Heart left ventricle (tissue), 16 donors: ENCODE results near the gene STAU1. TPM values are rescaled to one million over a fixed set of nuclear protein-coding genes. Genes with fewer than 3 reads are reported as not detected.
A peak's percentile ranks its signal among the peaks of the same experiment; 100 is the strongest.
"Not testable (repeated sequence)": the region's sequence is repeated elsewhere in the genome, so short reads cannot be mapped to it uniquely, and the experiment has no call there.

Experiments used
- ATAC-seq, 4 donors: fragments of 200-7000 bp; cut with Tn5 transposase; one replicate each; pipeline ENCODE4 v1.9.1; 2020 to 2022; ENCODE audit warnings: moderate library complexity in 4 of 4, mild to moderate bottlenecking in 3 of 4, moderate number of reproducible peaks in 1 of 4
- DNase-seq, 5 donors: peaks; one replicate each; pipeline ENCODE4 v3.0.0-alpha.2; 2020
- H3K27ac ChIP-seq, 12 donors: fragments of 200-600 bp; sonication (generic) in 4 of 12; one replicate each; pipeline versions ENCODE4 v1.5.0 to v1.8.0; 2016 to 2022; ENCODE audit warnings: mild to moderate bottlenecking in 2 of 12
- H3K27me3 ChIP-seq, 9 donors: fragments of 200-600 bp; sonication (generic) in 2 of 9; one replicate each; pipeline versions ENCODE4 v1.5.1 to v1.8.0; 2016 to 2022; ENCODE audit warnings: mild to moderate bottlenecking in 3 of 9
- H3K36me3 ChIP-seq, 9 donors: fragments of 200-600 bp; sonication (generic) in 2 of 9; one replicate each; pipeline versions ENCODE4 v1.5.0 to v1.8.0; 2018 to 2022; ENCODE audit warnings: mild to moderate bottlenecking in 2 of 9
- H3K4me1 ChIP-seq, 12 donors: fragments of 200-600 bp; sonication (generic) in 4 of 12; one replicate each; pipeline versions ENCODE4 v1.5.0 to v1.8.0; 2016 to 2022; ENCODE audit warnings: mild to moderate bottlenecking in 3 of 12
- H3K4me3 ChIP-seq, 12 donors: fragments of 200-600 bp; sonication (generic) in 4 of 12; one replicate each; pipeline versions ENCODE4 v1.5.0 to v1.8.0; 2017 to 2022; ENCODE audit warnings: mild to moderate bottlenecking in 9 of 12, moderate library complexity in 4 of 12
- H3K9me3 ChIP-seq, 12 donors: fragments of 200-600 bp; sonication (generic) in 4 of 12; one replicate each; pipeline versions ENCODE4 v1.5.0 to v1.8.0; 2016 to 2022; ENCODE audit warnings: mild to moderate bottlenecking in 1 of 12
- CTCF ChIP-seq, 12 donors: fragments of 200-600 bp; sonication (generic) in 4 of 12; IDR thresholded peaks; one replicate each; pipeline versions ENCODE4 v1.5.0 to v1.8.0; 2018 to 2022; ENCODE audit warnings: antibody characterized with exemption in 12 of 12, mild to moderate bottlenecking in 5 of 12
- POLR2A ChIP-seq, 2 donors: fragments of 450-650 bp; IDR thresholded peaks; one replicate each; pipeline ENCODE4 v1.6.1; 2017; ENCODE audit warnings: antibody characterized with exemption in 2 of 2, mild to moderate bottlenecking in 2 of 2, moderate library complexity in 2 of 2
- WGBS, 4 donors: extraction: QIAGEN DNeasy Blood & Tissue Kit in 2 of 4; methylation state at CpG; one replicate each; pipeline versions ENCODE4 v1.1.5 to v1.1.7; 2013 to 2018; 5-methylcytosine and 5-hydroxymethylcytosine counted together
- intact Hi-C, 10 donors: fragments of 100-400 bp; cut with DNase I; formaldehyde crosslinking; loops; one replicate each; pipeline versions ENCODE4 v1.11.1 to v1.14.2; 2022
- polyA plus RNA-seq, 2 donors: library from polyadenylated mRNA; stranded (reverse); fragments of 200-250 nt; gene quantifications; one replicate each; pipeline ENCODE4 v1.2.3, GENCODE V29; 2013
- total RNA-seq, 9 donors: library from RNA; depleted of rRNA in 2 of 9; stranded (reverse); fragments of >200 nt in 2 of 9; fragmentation: NEBNext Ultra II Directional in 3 of 9; extraction: Animal tissue kit (Norgen Biotek cat#: 25700) in 3 of 9; gene quantifications; one replicate each; pipeline versions ENCODE4 v1.1.0 to v1.2.4, GENCODE V29; 2016 to 2023
- donor health status: ischemic (EF 13 %, LVEDD 7.1; RV severe dilation, severe dysfunction).
- donor health status: healthy with polysubstance abuse.
- donor health status: DM: no; HTN: yes; CAD: no.
- donor health status: DM: no; HTN: no; CAD: no.
- donor health status: ischemic (EF 25% LVEDD 6.9; RV normal size, moderate dysfunction).
- donor health status: ischemic (EF 25% LVEDD 5.7; RV mildly dilated, moderate dysfunction).
- donor health status: healthy.
- donor health status: DM: yes; HTN: yes; CAD: no.
- donor health status: ischemic (EF 35%, LVEDD 5.7; RV mildly dilated, moderate dysfunction).
- donor health status: nonischemic (EF 11% LVEDD 7.7; RV severe dilation, severe dysfunction).
- donor health status: DM: yes; HTN: yes; CAD: no.
- donor health status: PGD.
- donor health status: ischemic (EF 29% LVEDD 5.4; RV normal size, mild dysfunction).
- donor health status: nonischemic (EF 23%, LVEDD 6.1; RV moderate dilation, normal function).

Gene STAU1
- total and polyA plus RNA-seq, 11 donors: 23.2 to 95.4 (median 70.5) TPM

DNA sequence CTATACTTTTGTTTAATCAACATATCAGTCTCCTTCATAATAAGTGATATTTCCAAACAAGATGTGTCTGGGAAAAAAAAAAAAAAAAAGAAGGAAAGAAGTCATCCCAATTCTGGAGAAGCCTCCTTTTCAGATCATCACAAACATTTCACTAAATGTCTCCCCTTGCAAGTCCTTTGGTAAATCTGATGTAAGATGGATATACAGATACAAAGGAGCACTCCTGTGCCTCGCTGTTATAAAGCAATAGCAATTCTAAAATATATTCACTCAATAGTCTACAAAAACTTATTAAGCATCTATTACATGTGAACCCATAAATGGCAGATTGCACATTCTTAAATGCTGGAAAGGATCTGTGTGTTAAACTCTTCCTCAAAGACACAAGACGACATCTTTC, 17.4 kb downstream of the STAU1 start:
- 94 to 98% (median 95%) methylated on average over 2 of the region's 2 CpGs for WGBS, 4 donors
- H3K36me3 ChIP-seq: peaks cover 0 to 42% (median 9%) of the 10 kb centered on the region in 9 donors
- intact Hi-C loops: no loop called here
- no peak overlapping the region for H3K4me3 ChIP-seq
- TF ChIP-seq POLR2A (IDR thresholded peaks at IDR 0.05): no peak
- DNase-seq (no peak), ATAC-seq (no peak)
- H3K27me3 ChIP-seq: no peaks in the 10 kb centered on the region
- peaks cover 4 to 46% (median 23%) of the 10 kb centered on the region in 12 donors for H3K4me1 ChIP-seq
- H3K27ac ChIP-seq: no peak overlapping the region
- no peaks in the 10 kb centered on the region for H3K9me3 ChIP-seq

- intact Hi-C loops: loop anchor here in 1 of 10 donors (5.0 kb wide), 1 partner anchor 37 kb away; no protein-coding TSS in a partner anchor
- TF ChIP-seq POLR2A (IDR thresholded peaks at IDR 0.05) (no peak), CTCF (IDR thresholded peaks at IDR 0.05) (no peak)
- no peaks in the 10 kb centered on the region for H3K9me3 ChIP-seq
- peaks cover 4 to 46% (median 23%) of the 10 kb centered on the region in 12 donors for H3K4me1 ChIP-seq
- no peak overlapping the region for H3K27ac ChIP-seq
- no peak for DNase-seq
- no peaks in the 10 kb centered on the region for H3K27me3 ChIP-seq
- H3K36me3 ChIP-seq: peaks cover 0 to 46% (median 21%) of the 10 kb centered on the region in 9 donors
- H3K4me3 ChIP-seq: no peak overlapping the region
- ATAC-seq: no peak
- WGBS, 4 donors: 67 to 97% (median 80%) methylated on average over 2 of the region's 2 CpGs
Measured at GRCh38 chr20:49169547-49169946, 18.6 kb downstream of the STAU1 start.

GRCh38 chr20:49168864-49169263, 19.3 kb downstream of the STAU1 start:
- 87 to 91% (median 90%) methylated on average over 10 of the region's 10 CpGs for WGBS, 4 donors
- H3K27me3 ChIP-seq, H3K9me3 ChIP-seq, H3K4me3 ChIP-seq, DNase-seq, ATAC-seq, H3K27ac ChIP-seq: not testable (repeated sequence)
- Histone ChIP-seq H3K4me1 (peaks cover 4 to 46% (median 23%) of the 10 kb centered on the region in 12 donors), H3K36me3 (peaks cover 0 to 47% (median 27%) of the 10 kb centered on the region in 9 donors)
- intact Hi-C loops: loop anchor here in 1 of 10 donors (5.0 kb wide), 1 partner anchor 37 kb away; no protein-coding TSS in a partner anchor

GRCh38 chr20:49167811-49168507, 20.2 kb downstream of the STAU1 start:
- Histone ChIP-seq H3K27me3 (no peaks in the 10 kb centered on the region), H3K9me3 (no peaks in the 10 kb centered on the region), H3K4me1 (peaks cover 4 to 46% (median 23%) of the 10 kb centered on the region in 12 donors), H3K27ac (peak overlapping the region in 10 of 12 donors; percentile 6 to 58 (median 44)), H3K36me3 (peaks cover 0 to 45% (median 23%) of the 10 kb centered on the region in 9 donors), H3K4me3 (peak overlapping the region in 2 of 12 donors; percentile 12 to 27)
- ATAC-seq (peak in 3 of 4 donors; percentile 67 to 76 (median 70)), DNase-seq (peak in 1 of 5 donors; percentile 14)
- intact Hi-C loops: loop anchor here in 1 of 10 donors (5.0 kb wide), 1 partner anchor 36 kb away; no protein-coding TSS in a partner anchor
- no peak for TF ChIP-seq CTCF (IDR thresholded peaks at IDR 0.05)
- TF ChIP-seq POLR2A (IDR thresholded peaks at IDR 0.05): no peak
- 31 to 39% (median 33%) methylated on average over 5 of the region's 5 CpGs for WGBS, 4 donors
